A673 (cell line): Measurements from ENCODE around the gene MYLIP. TPM values are rescaled to one million over a fixed set of nuclear protein-coding genes. Genes with fewer than 3 reads are reported as not detected.

Experiments
- BruUV-seq: library from RNA; stranded (reverse); fragments of 400-500 nt; replicated peaks from 2 replicates; lab custom pipeline; 2021; lab: Mats Ljungman, UMichigan
- CTCF ChIA-PET: fragments of 300-600 bp; sonication (Branson Sonifier 250); formaldehyde crosslinking; loops from one replicate; lab custom pipeline; 2022; ENCODE audit warnings: antibody characterized with exemption; lab: Charles Lee
- POLR2A ChIA-PET: fragments of 300-600 bp; sonication (Branson Sonifier 250); formaldehyde crosslinking; loops from one replicate; lab custom pipeline; 2022; ENCODE audit warnings: antibody characterized with exemption; ENCODE audit not compliant: low non-redundant PET; lab: Charles Lee
- DNase-seq: peaks from one replicate; pipeline ENCODE4 v3.0.0-alpha.2; 2015; ENCODE audit warnings: low spot score
- H3K27ac ChIP-seq: fragments of 200-600 bp; sonication (generic); 2 replicates; pipeline ENCODE4 v1.5.1; 2016; ENCODE audit warnings: mixed run types, low read depth, mild to moderate bottlenecking, mixed read lengths, antibody characterized with exemption, low read length; ENCODE audit not compliant: poor library complexity, severe bottlenecking
- H3K27me3 ChIP-seq: fragments of 200-600 bp; sonication (generic); replicated peaks from 2 replicates; pipeline ENCODE4 v1.6.1; 2017; ENCODE audit warnings: mixed run types, low read depth, mild to moderate bottlenecking, mixed read lengths, antibody characterized with exemption, low read length; ENCODE audit not compliant: insufficient read depth, poor library complexity
- H3K36me3 ChIP-seq: fragments of 200-600 bp; sonication (generic); 2 replicates; pipeline ENCODE4 v1.6.1; 2016; ENCODE audit warnings: mixed run types, mild to moderate bottlenecking, mixed read lengths, antibody characterized with exemption, low read length; ENCODE audit not compliant: insufficient read depth, poor library complexity, severe bottlenecking
- H3K4me1 ChIP-seq: fragments of 200-600 bp; sonication (generic); 2 replicates; pipeline ENCODE4 v1.6.1; 2017; ENCODE audit warnings: mixed run types, mild to moderate bottlenecking, mixed read lengths, antibody characterized with exemption, low read length; ENCODE audit not compliant: insufficient read depth, poor library complexity, severe bottlenecking
- H3K4me3 ChIP-seq: fragments of 200-600 bp; sonication (generic); 2 replicates; pipeline ENCODE4 v1.5.1; 2016; ENCODE audit warnings: low read depth, mixed run types, mild to moderate bottlenecking, mixed read lengths, low read length; ENCODE audit not compliant: poor library complexity, severe bottlenecking
- H3K9me3 ChIP-seq: fragments of 200-600 bp; sonication (generic); 2 replicates; pipeline ENCODE4 v1.6.1; 2016; ENCODE audit warnings: mixed run types, low read depth, mild to moderate bottlenecking, mixed read lengths, antibody characterized with exemption, low read length; ENCODE audit not compliant: poor library complexity, severe bottlenecking
- EZH2 ChIP-seq: fragments of 200-600 bp; sonication (generic); IDR thresholded peaks from 2 replicates; pipeline ENCODE4 v1.6.1; 2017; ENCODE audit warnings: borderline replicate concordance, low read depth, mild to moderate bottlenecking, mixed read lengths, antibody characterized with exemption, low read length; ENCODE audit not compliant: poor library complexity, severe bottlenecking
- intact Hi-C: fragments of 100-400 bp; cut with micrococcal nuclease; formaldehyde crosslinking; loops from one replicate; pipeline ENCODE4 v1.10.0; 2022; ENCODE audit not compliant: unreplicated experiment
- total RNA-seq: library from RNA; stranded (reverse); gene quantifications from 2 replicates; pipeline ENCODE4 v1.2.3, GENCODE V29; 2021
- TF ChIP-seq, protein P1 (sequence below): fragments of 300-800, 200-600 bp; sonication (generic); conservative IDR thresholded peaks from 2 replicates; pipeline ENCODE4 v1.5.1; 2017; ENCODE audit warnings: low read depth, mild to moderate bottlenecking, antibody characterized with exemption, low read length, moderate library complexity, mixed read lengths

Gene MYLIP
- total RNA-seq, 1 experiment from 2014 or later, result 22.4 TPM

DNA sequence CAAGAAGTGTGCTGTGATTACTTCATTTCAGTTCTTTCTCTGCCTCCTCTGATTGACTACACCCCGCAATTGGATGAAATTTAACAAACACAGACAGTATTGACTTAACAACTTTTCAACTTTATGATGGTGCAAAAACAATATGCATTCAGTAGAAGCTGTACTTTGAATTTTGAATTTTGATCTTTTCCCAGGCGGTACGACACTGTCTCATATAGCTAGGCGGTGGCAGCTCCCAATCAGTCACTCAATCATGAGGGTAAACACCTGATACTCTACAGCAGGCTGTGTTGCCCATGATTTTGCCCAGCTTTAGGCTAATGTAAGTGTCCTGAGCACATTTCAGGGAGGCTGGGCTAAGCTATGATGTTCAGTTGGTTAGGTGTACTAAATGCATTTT is 47.6 kb upstream of the MYLIP start:
- no peak for TF ChIP-seq EZH2
- TF ChIP-seq, protein P1, sequence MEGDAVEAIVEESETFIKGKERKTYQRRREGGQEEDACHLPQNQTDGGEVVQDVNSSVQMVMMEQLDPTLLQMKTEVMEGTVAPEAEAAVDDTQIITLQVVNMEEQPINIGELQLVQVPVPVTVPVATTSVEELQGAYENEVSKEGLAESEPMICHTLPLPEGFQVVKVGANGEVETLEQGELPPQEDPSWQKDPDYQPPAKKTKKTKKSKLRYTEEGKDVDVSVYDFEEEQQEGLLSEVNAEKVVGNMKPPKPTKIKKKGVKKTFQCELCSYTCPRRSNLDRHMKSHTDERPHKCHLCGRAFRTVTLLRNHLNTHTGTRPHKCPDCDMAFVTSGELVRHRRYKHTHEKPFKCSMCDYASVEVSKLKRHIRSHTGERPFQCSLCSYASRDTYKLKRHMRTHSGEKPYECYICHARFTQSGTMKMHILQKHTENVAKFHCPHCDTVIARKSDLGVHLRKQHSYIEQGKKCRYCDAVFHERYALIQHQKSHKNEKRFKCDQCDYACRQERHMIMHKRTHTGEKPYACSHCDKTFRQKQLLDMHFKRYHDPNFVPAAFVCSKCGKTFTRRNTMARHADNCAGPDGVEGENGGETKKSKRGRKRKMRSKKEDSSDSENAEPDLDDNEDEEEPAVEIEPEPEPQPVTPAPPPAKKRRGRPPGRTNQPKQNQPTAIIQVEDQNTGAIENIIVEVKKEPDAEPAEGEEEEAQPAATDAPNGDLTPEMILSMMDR, result no peak
- Histone ChIP-seq H3K4me1 (no peaks in the 10 kb centered on the region), H3K36me3 (no peaks in the 10 kb centered on the region), H3K9me3 (no peaks in the 10 kb centered on the region), H3K27ac (no peak overlapping the region), H3K27me3 (peaks cover 23% of the 10 kb centered on the region), H3K4me3 (no peak overlapping the region)
- intact Hi-C loops, result no loop called here
- no TSS peak for BruUV-seq
- ChIA-PET CTCF (no interaction called here), POLR2A (no interaction called here)
- DNase-seq, result no peak

DNA sequence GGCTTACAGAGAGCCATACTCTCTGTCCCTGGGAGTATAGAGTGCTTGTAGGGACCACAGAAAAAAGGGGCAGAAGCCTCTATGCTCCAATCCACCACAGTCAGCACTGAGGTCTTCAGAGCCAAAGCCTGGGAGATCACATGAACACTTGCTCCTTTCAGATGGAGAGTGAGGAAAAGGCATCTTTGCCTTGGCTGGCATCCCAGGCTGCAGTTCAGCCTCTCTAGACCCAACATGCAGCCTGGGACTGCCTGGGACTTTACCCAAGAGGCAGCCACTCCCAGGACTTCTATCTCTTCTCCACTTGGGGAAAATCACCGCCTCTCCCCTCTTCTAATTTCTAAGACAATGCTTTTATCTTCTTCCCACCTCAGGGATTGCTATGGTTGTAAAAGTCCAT is 46.5 kb upstream of the MYLIP start:
- ChIA-PET POLR2A (no interaction called here), CTCF (no interaction called here)
- H3K27me3 ChIP-seq, result peaks cover 23% of the 10 kb centered on the region
- H3K4me1 ChIP-seq, result no peaks in the 10 kb centered on the region
- no peak overlapping the region for H3K4me3 ChIP-seq
- BruUV-seq, result no TSS peak
- no peak for DNase-seq
- intact Hi-C loops, result no loop called here
- TF ChIP-seq, protein P1, result no peak
- no peak for TF ChIP-seq EZH2
- no peaks in the 10 kb centered on the region for H3K36me3 ChIP-seq
- H3K9me3 ChIP-seq, result no peaks in the 10 kb centered on the region
- H3K27ac ChIP-seq, result no peak overlapping the region

DNA sequence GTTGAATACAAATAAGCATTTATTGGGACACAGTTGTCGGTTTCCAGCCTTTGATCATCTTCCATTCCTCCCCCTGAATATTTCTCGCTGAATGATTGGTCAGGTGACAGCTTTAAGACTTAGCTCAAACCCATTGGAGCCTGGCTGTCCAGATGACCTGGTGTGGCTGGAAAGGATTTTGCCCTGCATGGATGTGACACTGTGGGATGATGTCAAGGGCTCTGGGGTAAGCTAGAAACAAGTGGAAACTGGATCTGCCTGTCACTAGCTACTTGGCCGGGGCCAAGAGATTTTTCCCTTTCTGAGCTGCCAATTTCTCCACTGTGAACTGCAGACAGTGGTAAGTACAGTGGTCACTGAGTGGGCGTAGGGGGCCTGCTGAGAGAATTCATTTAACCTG is 41.9 kb upstream of the MYLIP start:
- Histone ChIP-seq H3K27me3 (peaks cover 12% of the 10 kb centered on the region), H3K4me3 (no peak overlapping the region), H3K4me1 (no peaks in the 10 kb centered on the region), H3K36me3 (no peaks in the 10 kb centered on the region), H3K27ac (no peak overlapping the region), H3K9me3 (no peaks in the 10 kb centered on the region)
- BruUV-seq, result no TSS peak
- ChIA-PET CTCF (no interaction called here), POLR2A (no interaction called here)
- intact Hi-C loops, result no loop called here
- DNase-seq, result no peak
- TF ChIP-seq EZH2, result no peak
- TF ChIP-seq, protein P1, result no peak
